DOHH2 (cell line): ENCODE results near the gene RAB22A.

Experiments
- EZH2phosphoT487 ChIP-seq: fragments of 200-600 bp; sonication (generic); IDR thresholded peaks from 2 replicates; pipeline ENCODE4 v1.6.1; 2017; ENCODE audit warnings: borderline replicate concordance, mild to moderate bottlenecking, antibody characterized with exemption, low read length, moderate library complexity, mixed read lengths
- TF ChIP-seq, protein P1 (sequence below): fragments of 200-600 bp; sonication (generic); IDR thresholded peaks from one replicate; pipeline ENCODE4 v1.5.1; 2014; ENCODE audit warnings: antibody characterized with exemption, mild to moderate bottlenecking, low read depth, low read length; ENCODE audit not compliant: poor library complexity, severe bottlenecking

DNA sequence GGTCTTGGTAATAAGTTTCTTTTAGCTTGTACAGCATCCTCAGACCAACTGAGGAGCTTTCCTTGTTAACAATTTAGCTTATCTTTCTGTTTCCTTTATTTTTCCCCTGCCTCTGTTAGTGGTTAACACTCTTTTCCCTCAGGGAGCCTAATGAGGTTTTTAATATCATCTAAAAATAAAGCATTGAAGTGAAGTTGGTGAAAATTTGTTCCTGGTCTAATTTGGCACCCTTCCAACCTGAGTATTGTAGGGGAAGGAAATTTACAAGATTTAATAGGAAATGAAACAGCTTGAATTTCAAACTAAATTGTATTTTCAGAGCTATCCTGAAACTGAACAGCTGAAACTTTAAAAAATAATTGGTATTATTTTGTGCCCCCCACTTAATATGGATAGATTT, 51.4 kb downstream of the RAB22A start:
- TF ChIP-seq, protein P1, sequence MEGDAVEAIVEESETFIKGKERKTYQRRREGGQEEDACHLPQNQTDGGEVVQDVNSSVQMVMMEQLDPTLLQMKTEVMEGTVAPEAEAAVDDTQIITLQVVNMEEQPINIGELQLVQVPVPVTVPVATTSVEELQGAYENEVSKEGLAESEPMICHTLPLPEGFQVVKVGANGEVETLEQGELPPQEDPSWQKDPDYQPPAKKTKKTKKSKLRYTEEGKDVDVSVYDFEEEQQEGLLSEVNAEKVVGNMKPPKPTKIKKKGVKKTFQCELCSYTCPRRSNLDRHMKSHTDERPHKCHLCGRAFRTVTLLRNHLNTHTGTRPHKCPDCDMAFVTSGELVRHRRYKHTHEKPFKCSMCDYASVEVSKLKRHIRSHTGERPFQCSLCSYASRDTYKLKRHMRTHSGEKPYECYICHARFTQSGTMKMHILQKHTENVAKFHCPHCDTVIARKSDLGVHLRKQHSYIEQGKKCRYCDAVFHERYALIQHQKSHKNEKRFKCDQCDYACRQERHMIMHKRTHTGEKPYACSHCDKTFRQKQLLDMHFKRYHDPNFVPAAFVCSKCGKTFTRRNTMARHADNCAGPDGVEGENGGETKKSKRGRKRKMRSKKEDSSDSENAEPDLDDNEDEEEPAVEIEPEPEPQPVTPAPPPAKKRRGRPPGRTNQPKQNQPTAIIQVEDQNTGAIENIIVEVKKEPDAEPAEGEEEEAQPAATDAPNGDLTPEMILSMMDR = no peak
- TF ChIP-seq EZH2phosphoT487 = no peak
